Tibial nerve (tissue), 4 donors: ENCODE data around the gene TSTD2. TPM values are rescaled to one million over a fixed set of nuclear protein-coding genes. Genes with fewer than 3 reads are reported as not detected.

ENCODE experiments used
- DNase-seq, 2 donors: peaks; one replicate each; pipeline ENCODE4 v3.0.0-alpha.2; 2019; ENCODE audit warnings: low spot score in 2 of 2
- H3K27ac ChIP-seq, 4 donors: fragments of 200-600 bp; sonication (generic) in 3 of 4; one replicate each; pipeline ENCODE4 v1.5.1; 2017 to 2019; ENCODE audit warnings: mild to moderate bottlenecking in 1 of 4
- H3K27me3 ChIP-seq, 2 donors: fragments of 200-600 bp; sonication (generic) in 1 of 2; one replicate each; pipeline versions ENCODE4 v1.5.1 to v1.6.0; 2017 to 2019
- H3K36me3 ChIP-seq, 3 donors: fragments of 200-600 bp; sonication (generic); one replicate each; pipeline ENCODE4 v1.5.1; 2018 to 2019
- H3K4me1 ChIP-seq, 4 donors: fragments of 200-600 bp; sonication (generic) in 3 of 4; one replicate each; pipeline ENCODE4 v1.5.1; 2017 to 2019
- H3K4me3 ChIP-seq, 4 donors: fragments of 200-600 bp; sonication (generic) in 3 of 4; one replicate each; pipeline ENCODE4 v1.5.1; 2017 to 2019; ENCODE audit warnings: mild to moderate bottlenecking in 1 of 4, moderate library complexity in 1 of 4
- H3K9me3 ChIP-seq, 4 donors: fragments of 200-600 bp; sonication (generic) in 3 of 4; one replicate each; pipeline ENCODE4 v1.5.1; 2017 to 2019
- CTCF ChIP-seq, 5 experiments: fragments of 200-600 bp in 3 of 5; fragments of 450-650 bp in 2 of 5; sonication (generic) in 3 of 5; IDR thresholded peaks; one replicate each; pipeline ENCODE4 v1.5.1; 2016 to 2019; ENCODE audit warnings: antibody characterized with exemption in 5 of 5, mild to moderate bottlenecking in 3 of 5, moderate library complexity in 2 of 5
- EP300 ChIP-seq, 2 donors: sonication (generic); formaldehyde crosslinking; IDR thresholded peaks; one replicate each; pipeline ENCODE4 v1.6.1; 2017; ENCODE audit warnings: antibody characterized with exemption in 2 of 2, mild to moderate bottlenecking in 1 of 2
- POLR2A ChIP-seq, 2 donors: fragments of 450-650 bp; IDR thresholded peaks; one replicate each; pipeline ENCODE4 v1.6.1; 2017; ENCODE audit warnings: antibody characterized with exemption in 2 of 2, mild to moderate bottlenecking in 2 of 2, moderate library complexity in 2 of 2
- WGBS, 2 donors: methylation state at CpG; one replicate each; pipeline ENCODE4 v1.1.5; 2018; 5-methylcytosine and 5-hydroxymethylcytosine counted together
- total RNA-seq, 4 donors: library from RNA; depleted of rRNA; stranded (reverse); fragments of >200 nt; gene quantifications; one replicate each; pipeline ENCODE4 v1.1.0, GENCODE V29; 2016

Gene TSTD2
- total RNA-seq, 4 donors from 2014 or later, result 14.0 to 54.1 (median 23.6) TPM

- H3K27ac ChIP-seq, result no peak overlapping the region
- DNase-seq, result no peak
- 78 to 90% methylated on average over 5 of the region's 5 CpGs for WGBS, 2 donors
Measured at GRCh38 chr9:97573482-97574073, 59.6 kb downstream of the TSTD2 start.

DNA sequence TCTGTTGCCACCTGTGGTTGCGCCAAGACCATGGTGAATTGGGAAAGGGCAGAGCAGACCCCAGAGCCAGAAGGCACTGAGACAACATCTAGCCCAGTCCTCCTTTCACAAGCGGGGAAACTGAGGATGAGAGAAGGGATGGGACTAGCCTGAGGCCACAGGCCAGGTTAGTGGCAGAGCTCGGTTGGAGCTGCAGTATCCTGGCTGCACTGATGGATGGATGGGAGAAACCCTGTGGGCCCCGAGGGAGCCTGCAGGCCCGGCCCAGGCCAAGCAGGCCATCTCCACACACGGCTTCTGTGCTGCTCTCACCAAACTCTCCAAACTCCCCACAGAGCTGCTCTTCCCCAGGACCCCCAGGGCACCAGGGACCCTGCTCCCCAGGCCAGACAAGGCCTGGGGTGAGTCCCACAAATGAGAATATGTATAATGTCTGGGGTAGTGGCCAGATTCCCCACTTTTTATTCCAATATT lies 60.2 kb downstream of the TSTD2 start:
- WGBS, 2 donors, result 76 to 77% methylated on average over 4 to 6 of the region's 6 CpGs
- Histone ChIP-seq H3K9me3 (no peaks in the 10 kb centered on the region), H3K27ac (no peak overlapping the region), H3K36me3 (peaks cover 0 to 61% (median 0%) of the 10 kb centered on the region in 3 donors), H3K4me1 (peaks cover 0 to 13% (median 0%) of the 10 kb centered on the region in 4 donors), H3K27me3 (no peaks in the 10 kb centered on the region), H3K4me3 (no peak overlapping the region)
- TF ChIP-seq EP300 (IDR thresholded peaks at IDR 0.05) (no peak), CTCF (IDR thresholded peaks at IDR 0.05) (no peak), POLR2A (IDR thresholded peaks at IDR 0.05) (no peak)
- no peak for DNase-seq

More at GRCh38 chr9:97573482-97574073, 59.6 kb downstream of the TSTD2 start:
- peaks cover 0 to 55% (median 0%) of the 10 kb centered on the region in 3 donors for H3K36me3 ChIP-seq
- H3K4me1 ChIP-seq, result peaks cover 0 to 13% (median 0%) of the 10 kb centered on the region in 4 donors
- H3K9me3 ChIP-seq, result no peaks in the 10 kb centered on the region
- H3K27me3 ChIP-seq, result no peaks in the 10 kb centered on the region
- TF ChIP-seq CTCF (IDR thresholded peaks at IDR 0.05), result no peak
- TF ChIP-seq EP300 (IDR thresholded peaks at IDR 0.05), result no peak
- TF ChIP-seq POLR2A (IDR thresholded peaks at IDR 0.05), result no peak
- H3K4me3 ChIP-seq, result no peak overlapping the region

DNA sequence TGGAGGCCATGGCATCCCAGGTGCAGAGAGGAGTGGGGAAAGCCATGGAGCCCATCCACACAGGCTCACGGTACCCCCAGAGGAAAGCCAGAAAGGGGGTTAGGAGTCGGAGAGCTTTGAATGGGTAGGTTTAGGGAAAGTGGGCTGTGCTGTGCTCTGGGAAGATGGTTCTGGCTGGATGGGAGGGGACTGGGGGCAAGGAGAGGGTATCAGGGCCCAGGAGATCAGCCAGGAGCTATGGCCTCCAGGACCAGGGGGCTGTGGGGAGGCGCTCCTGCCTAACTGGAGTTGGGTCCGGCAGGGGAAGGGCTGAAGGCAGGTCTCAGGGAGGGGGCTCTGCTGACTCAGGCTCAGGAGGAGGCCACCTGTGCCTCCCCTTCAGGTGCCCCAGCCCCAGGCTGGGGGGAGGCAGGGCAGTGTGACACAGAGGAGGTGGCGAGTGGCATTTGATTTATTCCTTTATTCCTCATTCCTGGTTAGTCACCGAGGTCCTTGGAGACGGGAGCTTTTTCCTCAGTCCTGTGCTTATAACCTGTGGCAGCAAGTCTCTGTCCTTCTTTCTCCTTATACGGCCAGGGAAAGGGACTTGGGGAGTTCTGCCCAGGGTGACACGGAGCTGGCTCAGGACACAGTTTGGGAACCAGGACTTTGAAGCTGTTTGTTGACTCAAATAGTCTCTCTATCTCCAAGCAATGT lies 60.8 kb downstream of the TSTD2 start:
- Histone ChIP-seq H3K4me1 (peaks cover 0 to 13% (median 0%) of the 10 kb centered on the region in 4 donors), H3K27me3 (no peaks in the 10 kb centered on the region), H3K4me3 (no peak overlapping the region), H3K27ac (no peak overlapping the region), H3K9me3 (no peaks in the 10 kb centered on the region), H3K36me3 (peaks cover 0 to 62% (median 0%) of the 10 kb centered on the region in 3 donors)
- no peak for DNase-seq
- TF ChIP-seq EP300 (IDR thresholded peaks at IDR 0.05) (no peak), POLR2A (IDR thresholded peaks at IDR 0.05) (no peak), CTCF (IDR thresholded peaks at IDR 0.05) (no peak)
- 80 to 89% methylated on average over 9 of the region's 9 CpGs for WGBS, 2 donors

- Histone ChIP-seq H3K36me3 (peaks cover 0 to 62% (median 0%) of the 10 kb centered on the region in 3 donors), H3K27ac (no peak overlapping the region), H3K4me3 (no peak overlapping the region), H3K4me1 (peaks cover 0 to 13% (median 0%) of the 10 kb centered on the region in 4 donors), H3K27me3 (no peaks in the 10 kb centered on the region), H3K9me3 (no peaks in the 10 kb centered on the region)
- no peak for TF ChIP-seq EP300 (IDR thresholded peaks at IDR 0.05)
- no peak for TF ChIP-seq POLR2A (IDR thresholded peaks at IDR 0.05)
- no peak for TF ChIP-seq CTCF (IDR thresholded peaks at IDR 0.05)
- no peak for DNase-seq
- 33 to 83% methylated on average over 1 of the region's 1 CpG for WGBS, 2 donors
Measured at GRCh38 chr9:97571664-97572063, 61.5 kb downstream of the TSTD2 start.

- H3K36me3 ChIP-seq, result peaks cover 0 to 62% (median 0%) of the 10 kb centered on the region in 3 donors
- H3K4me1 ChIP-seq, result peaks cover 0 to 13% (median 0%) of the 10 kb centered on the region in 4 donors
- no peaks in the 10 kb centered on the region for H3K27me3 ChIP-seq
- DNase-seq, result no peak
- WGBS, 2 donors, result 65 to 85% methylated on average over 6 of the region's 6 CpGs
- no peaks in the 10 kb centered on the region for H3K9me3 ChIP-seq
- no peak for TF ChIP-seq EP300 (IDR thresholded peaks at IDR 0.05)
- H3K4me3 ChIP-seq, result no peak overlapping the region
- H3K27ac ChIP-seq, result peak overlapping the region in 1 of 4 donors; percentile 20
Measured at GRCh38 chr9:97570899-97571298, 62.3 kb downstream of the TSTD2 start.
